PC-9 (cell line): Measurements from ENCODE around the gene BPIFA2.

Experiments
- CTCF ChIP-seq: fragments of 200-600 bp; sonication (generic); conservative IDR thresholded peaks from 2 replicates; pipeline ENCODE4 v1.6.1; 2017; ENCODE audit warnings: mixed run types, antibody characterized with exemption, mild to moderate bottlenecking, moderate library complexity
- EZH2 ChIP-seq: fragments of 200-600 bp; sonication (generic); IDR thresholded peaks from 2 replicates; pipeline ENCODE4 v1.8.0; 2017; ENCODE audit warnings: antibody characterized with exemption, low read depth

GRCh38 chr20:33163856-33164762 lies 3.9 kb upstream of the BPIFA2 start:
- no peak for TF ChIP-seq CTCF
- no peak for TF ChIP-seq EZH2
